A549 (cell line): Measurements from ENCODE around the gene PRR18. TPM values are rescaled to one million over a fixed set of nuclear protein-coding genes. Genes with fewer than 3 reads are reported as not detected.

ENCODE experiments used
- ATAC-seq, 2 experiments: fragments of 200-7000 bp in 1 of 2; fragments of >200 bp in 1 of 2; cut with Nextera tagmentation in 1 of 2; cut with Tn5 transposase in 1 of 2; 3 replicates each; pipeline versions ENCODE4 v1.8.0 to v1.9.1; 2018 to 2020; ENCODE audit warnings: mild to moderate bottlenecking in 1 of 2, moderate library complexity in 1 of 2
- CTCF ChIA-PET: fragments of 300-600 bp; sonication (Branson Sonifier 250); formaldehyde crosslinking; extraction: SDS; loops from one replicate; lab custom pipeline; 2021; ENCODE audit warnings: antibody characterized with exemption, inconsistent platforms; lab: Yijun Ruan, JAX
- POLR2A ChIA-PET: fragments of 350-600 bp; formaldehyde crosslinking; extraction: SDS; loops from one replicate; lab custom pipeline; 2021; ENCODE audit warnings: antibody characterized with exemption, inconsistent platforms; lab: Yijun Ruan, JAX
- DNase-seq, 2 experiments: peaks; one replicate each; pipeline versions ENCODE4 v3.0.0 to v3.0.0-alpha.2; 2011 to 2016; ENCODE audit warnings: low read depth in 1 of 2, low spot score in 1 of 2
- FAIRE-seq: peaks from 2 replicates; lab custom pipeline; 2011; peaks lifted over from hg19 to GRCh38; lab: Jason Lieb, UNC
- H3K27ac ChIP-seq, 2 experiments: fragments of >200 bp; sonication (Bioruptor Twin); formaldehyde crosslinking; 3 replicates each; pipeline ENCODE4 v1.5.1; 2016 to 2017
- H3K4me1 ChIP-seq: fragments of >200 bp; sonication (Bioruptor Twin); formaldehyde crosslinking; 3 replicates; pipeline ENCODE4 v1.6.1; 2016
- H3K4me2 ChIP-seq: fragments of >200 bp; sonication (Bioruptor Twin); formaldehyde crosslinking; 3 replicates; pipeline ENCODE4 v1.6.1; 2016
- H3K4me3 ChIP-seq: fragments of >200 bp; sonication (Bioruptor Twin); formaldehyde crosslinking; 3 replicates; pipeline ENCODE4 v1.5.1; 2016
- H3K9me3 ChIP-seq: fragments of >200 bp; sonication (Bioruptor Twin); formaldehyde crosslinking; 3 replicates; pipeline ENCODE4 v1.6.1; 2016
- CBX8 ChIP-seq: fragments of 200-600 bp; sonication (generic); IDR thresholded peaks from 2 replicates; pipeline ENCODE4 v1.6.1; 2016
- CHD2 ChIP-seq: fragments of 150-350 bp; IDR thresholded peaks from 2 replicates; pipeline ENCODE4 v1.6.1; 2014; ENCODE audit warnings: low read length; ENCODE audit not compliant: partially characterized antibody
- EHMT2 ChIP-seq: fragments of 200-600 bp; sonication (generic); IDR thresholded peaks from 2 replicates; pipeline ENCODE4 v1.6.1; 2016; ENCODE audit warnings: antibody characterized with exemption, low read depth, mild to moderate bottlenecking, moderate library complexity
- ESRRA ChIP-seq: fragments of 150-350 bp; IDR thresholded peaks from 2 replicates; pipeline ENCODE4 v1.6.1; 2014; ENCODE audit warnings: mild to moderate bottlenecking, low read length, borderline replicate concordance
- FOXS1 ChIP-seq: fragments of 250-450 bp; sonication (Bioruptor Pico); IDR thresholded peaks from 2 replicates; pipeline ENCODE4 v1.5.0; 2020; ENCODE audit warnings: mild to moderate bottlenecking, moderate library complexity
- HDAC2 ChIP-seq: fragments of 200-600 bp; sonication (generic); IDR thresholded peaks from 2 replicates; pipeline ENCODE4 v1.6.1; 2016
- HEYL ChIP-seq: fragments of 250-450 bp; sonication (Bioruptor Pico); IDR thresholded peaks from 2 replicates; pipeline ENCODE4 v1.8.0; 2021; ENCODE audit warnings: mild to moderate bottlenecking, moderate library complexity
- HOXA7 ChIP-seq: fragments of 250-450 bp; sonication (Bioruptor Pico); IDR thresholded peaks from 2 replicates; pipeline ENCODE4 v1.5.0; 2020; ENCODE audit warnings: mild to moderate bottlenecking, moderate library complexity
- HOXB13 ChIP-seq: fragments of 250-450 bp; sonication (Bioruptor Pico); IDR thresholded peaks from 2 replicates; pipeline ENCODE4 v1.5.0; 2020; ENCODE audit warnings: low read depth, mild to moderate bottlenecking, moderate library complexity
- JUN ChIP-seq, 2 experiments: fragments of >200 bp; sonication (Bioruptor Twin); formaldehyde crosslinking; IDR thresholded peaks; 2 replicates in 1 of 2; 3 replicates in 1 of 2; pipeline ENCODE4 v1.6.1; 2016 to 2017
- JUNB ChIP-seq: fragments of >200 bp; sonication (Bioruptor Twin); formaldehyde crosslinking; IDR thresholded peaks from 2 replicates; pipeline ENCODE4 v1.6.1; 2016
- MAX ChIP-seq: IDR thresholded peaks from 2 replicates; pipeline ENCODE4 v1.6.1; 2012
- NFE2L2 ChIP-seq: fragments of 150-350 bp; conservative IDR thresholded peaks from 2 replicates; pipeline ENCODE4 v1.6.1; 2014; ENCODE audit warnings: low read length
- NPAS2 ChIP-seq: fragments of 250-450 bp; sonication (Bioruptor Pico); IDR thresholded peaks from 2 replicates; pipeline ENCODE4 v1.8.0; 2022; ENCODE audit warnings: mild to moderate bottlenecking, moderate library complexity, borderline replicate concordance
- POLR2A ChIP-seq: IDR thresholded peaks from 2 replicates; pipeline ENCODE4 v1.6.1; 2012; ENCODE audit warnings: mild to moderate bottlenecking, low read length
- RCOR1 ChIP-seq: fragments of 150-350 bp; IDR thresholded peaks from 2 replicates; pipeline ENCODE4 v1.6.1; 2014; ENCODE audit warnings: antibody characterized with exemption, low read length, low read depth
- TFCP2L1 ChIP-seq: fragments of 250-450 bp; sonication (Bioruptor Pico); IDR thresholded peaks from 2 replicates; pipeline ENCODE4 v1.5.0; 2021; ENCODE audit warnings: mild to moderate bottlenecking
- ZNF302 ChIP-seq: fragments of 250-450 bp; sonication (Bioruptor Pico); IDR thresholded peaks from 2 replicates; pipeline ENCODE4 v1.9.0; 2021; ENCODE audit warnings: inconsistent platforms, mild to moderate bottlenecking, moderate library complexity
- WGBS: methylation state at CpG from one replicate; pipeline ENCODE4 v1.1.6; 2017; ENCODE audit errors: missing lambda C conversion rate; 5-methylcytosine and 5-hydroxymethylcytosine counted together
- polyA plus RNA-seq, 4 experiments: library from polyadenylated mRNA; depleted of rRNA in 3 of 4; stranded (reverse); fragments of >200 nt; fragmentation: RNase III in 1 of 4; extraction: RNeasy Plus Mini Kit Qiagen cat#74134 plus additional on column Dnase treatment in 1 of 4; gene quantifications; 2 replicates in 3 of 4; 3 replicates in 1 of 4; pipeline ENCODE4 v1.2.3, GENCODE V29; 2011 to 2017
- TF ChIP-seq, protein P1 (sequence below): fragments of 250-450 bp; sonication (Bioruptor Pico); IDR thresholded peaks from 2 replicates; pipeline ENCODE4 v1.5.0; 2021; ENCODE audit warnings: mild to moderate bottlenecking, moderate library complexity, borderline replicate concordance
- TF ChIP-seq, protein P2 (sequence below): fragments of >200 bp; sonication (Bioruptor Twin); formaldehyde crosslinking; IDR thresholded peaks from 2 replicates; pipeline ENCODE4 v1.6.1; 2016
- TF ChIP-seq, protein P3 (sequence below): fragments of 200-600 bp; sonication (generic); IDR thresholded peaks from 2 replicates; pipeline ENCODE4 v1.6.1; 2016; ENCODE audit warnings: antibody characterized with exemption, mild to moderate bottlenecking, moderate library complexity

The PRR18 gene
- polyA plus RNA-seq, 2 of the 4 experiments (the other 2 are of a cell fraction), result 0.08 to 0.13 TPM

GRCh38 chr6:166305562-166306117, 2.6 kb downstream of the PRR18 start:
- POLR2A ChIA-PET, result no interaction called here

GRCh38 chr6:166304106-166304505, 4.1 kb downstream of the PRR18 start:
- ATAC-seq (no peak), FAIRE-seq (no peak), DNase-seq (no peak)
- Histone ChIP-seq H3K9me3 (no peaks in the 10 kb centered on the region), H3K4me2 (no peak overlapping the region), H3K4me1 (no peaks in the 10 kb centered on the region), H3K27ac (no peak overlapping the region), H3K4me3 (no peak overlapping the region)
- POLR2A ChIA-PET, result no interaction called here
- CTCF ChIA-PET, result interaction anchor here (0.9 to 2.7 kb wide), 2 partner anchors 9 kb away, joined by 3 to 8 read pairs; no protein-coding TSS in a partner anchor
- TF ChIP-seq CHD2 (no peak), POLR2A (no peak), JUNB (no peak), HOXA7 (CRISPR knock-in tag) (no peak), NFE2L2 (no peak), TFCP2L1 (CRISPR knock-in tag) (no peak), FOXS1 (CRISPR knock-in tag) (no peak)
- TF ChIP-seq, protein P1, sequence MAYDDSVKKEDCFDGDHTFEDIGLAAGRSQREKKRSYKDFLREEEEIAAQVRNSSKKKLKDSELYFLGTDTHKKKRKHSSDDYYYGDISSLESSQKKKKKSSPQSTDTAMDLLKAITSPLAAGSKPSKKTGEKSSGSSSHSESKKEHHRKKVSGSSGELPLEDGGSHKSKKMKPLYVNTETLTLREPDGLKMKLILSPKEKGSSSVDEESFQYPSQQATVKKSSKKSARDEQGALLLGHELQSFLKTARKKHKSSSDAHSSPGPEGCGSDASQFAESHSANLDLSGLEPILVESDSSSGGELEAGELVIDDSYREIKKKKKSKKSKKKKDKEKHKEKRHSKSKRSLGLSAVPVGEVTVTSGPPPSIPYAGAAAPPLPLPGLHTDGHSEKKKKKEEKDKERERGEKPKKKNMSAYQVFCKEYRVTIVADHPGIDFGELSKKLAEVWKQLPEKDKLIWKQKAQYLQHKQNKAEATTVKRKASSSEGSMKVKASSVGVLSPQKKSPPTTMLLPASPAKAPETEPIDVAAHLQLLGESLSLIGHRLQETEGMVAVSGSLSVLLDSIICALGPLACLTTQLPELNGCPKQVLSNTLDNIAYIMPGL (CRISPR knock-in tag), result no peak
- TF ChIP-seq, all 56 proteins: peak for 0
- 60% methylated on average over 3 of the region's 3 CpGs for WGBS

More at GRCh38 chr6:166305562-166306117, 2.6 kb downstream of the PRR18 start:
- DNase-seq (no peak), ATAC-seq (no peak), FAIRE-seq (no peak)
- no peak overlapping the region for H3K27ac ChIP-seq
- no peaks in the 10 kb centered on the region for H3K9me3 ChIP-seq
- CTCF ChIA-PET, result interaction anchor here (0.8 kb wide), 1 partner anchor 29 kb away, joined by 3 read pairs; no protein-coding TSS in a partner anchor
- 59% methylated on average over 10 of the region's 10 CpGs for WGBS
- no peaks in the 10 kb centered on the region for H3K4me1 ChIP-seq
- TF ChIP-seq CBX8 (no peak), MAX (no peak), HDAC2 (no peak), JUN (IDR thresholded peaks at IDR 0.05) (no peak), ESRRA (no peak), POLR2A (no peak), HEYL (no peak), HOXB13 (no peak), NPAS2 (CRISPR knock-in tag) (no peak), NFE2L2 (no peak), RCOR1 (no peak), EHMT2 (no peak), ZNF302 (CRISPR knock-in tag) (no peak)
- TF ChIP-seq, protein P2, sequence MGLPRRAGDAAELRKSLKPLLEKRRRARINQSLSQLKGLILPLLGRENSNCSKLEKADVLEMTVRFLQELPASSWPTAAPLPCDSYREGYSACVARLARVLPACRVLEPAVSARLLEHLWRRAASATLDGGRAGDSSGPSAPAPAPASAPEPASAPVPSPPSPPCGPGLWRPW, result no peak
- TF ChIP-seq, protein P3, sequence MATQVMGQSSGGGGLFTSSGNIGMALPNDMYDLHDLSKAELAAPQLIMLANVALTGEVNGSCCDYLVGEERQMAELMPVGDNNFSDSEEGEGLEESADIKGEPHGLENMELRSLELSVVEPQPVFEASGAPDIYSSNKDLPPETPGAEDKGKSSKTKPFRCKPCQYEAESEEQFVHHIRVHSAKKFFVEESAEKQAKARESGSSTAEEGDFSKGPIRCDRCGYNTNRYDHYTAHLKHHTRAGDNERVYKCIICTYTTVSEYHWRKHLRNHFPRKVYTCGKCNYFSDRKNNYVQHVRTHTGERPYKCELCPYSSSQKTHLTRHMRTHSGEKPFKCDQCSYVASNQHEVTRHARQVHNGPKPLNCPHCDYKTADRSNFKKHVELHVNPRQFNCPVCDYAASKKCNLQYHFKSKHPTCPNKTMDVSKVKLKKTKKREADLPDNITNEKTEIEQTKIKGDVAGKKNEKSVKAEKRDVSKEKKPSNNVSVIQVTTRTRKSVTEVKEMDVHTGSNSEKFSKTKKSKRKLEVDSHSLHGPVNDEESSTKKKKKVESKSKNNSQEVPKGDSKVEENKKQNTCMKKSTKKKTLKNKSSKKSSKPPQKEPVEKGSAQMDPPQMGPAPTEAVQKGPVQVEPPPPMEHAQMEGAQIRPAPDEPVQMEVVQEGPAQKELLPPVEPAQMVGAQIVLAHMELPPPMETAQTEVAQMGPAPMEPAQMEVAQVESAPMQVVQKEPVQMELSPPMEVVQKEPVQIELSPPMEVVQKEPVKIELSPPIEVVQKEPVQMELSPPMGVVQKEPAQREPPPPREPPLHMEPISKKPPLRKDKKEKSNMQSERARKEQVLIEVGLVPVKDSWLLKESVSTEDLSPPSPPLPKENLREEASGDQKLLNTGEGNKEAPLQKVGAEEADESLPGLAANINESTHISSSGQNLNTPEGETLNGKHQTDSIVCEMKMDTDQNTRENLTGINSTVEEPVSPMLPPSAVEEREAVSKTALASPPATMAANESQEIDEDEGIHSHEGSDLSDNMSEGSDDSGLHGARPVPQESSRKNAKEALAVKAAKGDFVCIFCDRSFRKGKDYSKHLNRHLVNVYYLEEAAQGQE, result no peak
- no peak overlapping the region for H3K4me3 ChIP-seq
- H3K4me2 ChIP-seq, result no peak overlapping the region
